Measurements from ENCODE around the gene AHR.

DNA sequence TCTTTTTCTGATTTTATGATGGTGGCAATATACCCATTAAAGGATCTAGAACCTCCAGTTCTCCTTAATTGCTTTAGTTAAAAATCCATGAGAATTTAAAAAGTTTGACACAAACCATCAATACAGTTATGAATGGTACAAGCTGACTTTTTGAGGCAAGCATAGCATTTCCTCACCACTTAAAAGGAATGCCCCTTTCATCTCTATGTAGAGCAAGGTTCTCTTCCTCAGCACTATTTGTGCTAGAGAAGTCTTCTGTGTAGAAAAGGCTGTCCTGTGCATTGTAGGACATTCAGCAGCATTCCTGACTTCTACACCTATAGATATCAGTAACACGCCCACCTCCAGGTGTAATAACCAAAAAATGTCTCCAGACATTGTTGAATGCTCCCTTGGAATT lies 67.3 kb downstream of the AHR start:
- TF ChIP-seq, protein P1, sequence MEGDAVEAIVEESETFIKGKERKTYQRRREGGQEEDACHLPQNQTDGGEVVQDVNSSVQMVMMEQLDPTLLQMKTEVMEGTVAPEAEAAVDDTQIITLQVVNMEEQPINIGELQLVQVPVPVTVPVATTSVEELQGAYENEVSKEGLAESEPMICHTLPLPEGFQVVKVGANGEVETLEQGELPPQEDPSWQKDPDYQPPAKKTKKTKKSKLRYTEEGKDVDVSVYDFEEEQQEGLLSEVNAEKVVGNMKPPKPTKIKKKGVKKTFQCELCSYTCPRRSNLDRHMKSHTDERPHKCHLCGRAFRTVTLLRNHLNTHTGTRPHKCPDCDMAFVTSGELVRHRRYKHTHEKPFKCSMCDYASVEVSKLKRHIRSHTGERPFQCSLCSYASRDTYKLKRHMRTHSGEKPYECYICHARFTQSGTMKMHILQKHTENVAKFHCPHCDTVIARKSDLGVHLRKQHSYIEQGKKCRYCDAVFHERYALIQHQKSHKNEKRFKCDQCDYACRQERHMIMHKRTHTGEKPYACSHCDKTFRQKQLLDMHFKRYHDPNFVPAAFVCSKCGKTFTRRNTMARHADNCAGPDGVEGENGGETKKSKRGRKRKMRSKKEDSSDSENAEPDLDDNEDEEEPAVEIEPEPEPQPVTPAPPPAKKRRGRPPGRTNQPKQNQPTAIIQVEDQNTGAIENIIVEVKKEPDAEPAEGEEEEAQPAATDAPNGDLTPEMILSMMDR (IDR thresholded peaks at IDR 0.05; ENCODE audit: extremely low read depth in 1 of 2, insufficient read depth in 1 of 2, low read depth in 1 of 2, low read length in 2 of 2) = no peak
- no peak for TF ChIP-seq GATA2 (IDR thresholded peaks at IDR 0.05; ENCODE audit: insufficient read depth, insufficient read length, low read depth, low read length)
- TF ChIP-seq POLR2A (IDR thresholded peaks at IDR 0.05; ENCODE audit: low read depth, low read length) = no peak
- TF ChIP-seq, protein P2, sequence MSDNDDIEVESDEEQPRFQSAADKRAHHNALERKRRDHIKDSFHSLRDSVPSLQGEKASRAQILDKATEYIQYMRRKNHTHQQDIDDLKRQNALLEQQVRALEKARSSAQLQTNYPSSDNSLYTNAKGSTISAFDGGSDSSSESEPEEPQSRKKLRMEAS (IDR thresholded peaks at IDR 0.05; ENCODE audit: insufficient read depth, insufficient read length) = no peak
- TF ChIP-seq MYC (IDR thresholded peaks at IDR 0.05; ENCODE audit: low read depth, low read length) = no peak
- no peak for TF ChIP-seq JUN (IDR thresholded peaks at IDR 0.05; ENCODE audit: borderline replicate concordance, insufficient read depth, insufficient read length, low read depth)
- TF ChIP-seq POLR2AphosphoS5 (IDR thresholded peaks at IDR 0.05; ENCODE audit: insufficient read depth, low read depth, low read length) = no peak

Measured in endothelial cell of umbilical vein (primary cell).